Upper lobe of left lung (tissue), 4 donors: ENCODE measurements around the gene ACTL8.

Experiments used
- CTCF ChIP-seq, 6 experiments: fragments of 450-650 bp in 4 of 6; fragments of 200-600 bp in 2 of 6; sonication (generic) in 2 of 6; IDR thresholded peaks; one replicate each; pipeline ENCODE4 v1.5.1; 2016 to 2019; ENCODE audit warnings: antibody characterized with exemption in 6 of 6
- EP300 ChIP-seq, 4 donors: sonication (generic); formaldehyde crosslinking; IDR thresholded peaks; one replicate each; pipeline ENCODE4 v1.5.1; 2017; ENCODE audit warnings: antibody characterized with exemption in 4 of 4, control low read depth in 2 of 4
- POLR2A ChIP-seq, 4 donors: fragments of 450-650 bp; IDR thresholded peaks; one replicate each; pipeline ENCODE4 v1.5.1; 2016 to 2017; ENCODE audit warnings: antibody characterized with exemption in 4 of 4, mild to moderate bottlenecking in 2 of 4
- POLR2AphosphoS5 ChIP-seq, 2 donors: sonication (generic); formaldehyde crosslinking; IDR thresholded peaks; one replicate each; pipeline ENCODE4 v1.5.1; 2017; ENCODE audit warnings: antibody characterized with exemption in 2 of 2

DNA sequence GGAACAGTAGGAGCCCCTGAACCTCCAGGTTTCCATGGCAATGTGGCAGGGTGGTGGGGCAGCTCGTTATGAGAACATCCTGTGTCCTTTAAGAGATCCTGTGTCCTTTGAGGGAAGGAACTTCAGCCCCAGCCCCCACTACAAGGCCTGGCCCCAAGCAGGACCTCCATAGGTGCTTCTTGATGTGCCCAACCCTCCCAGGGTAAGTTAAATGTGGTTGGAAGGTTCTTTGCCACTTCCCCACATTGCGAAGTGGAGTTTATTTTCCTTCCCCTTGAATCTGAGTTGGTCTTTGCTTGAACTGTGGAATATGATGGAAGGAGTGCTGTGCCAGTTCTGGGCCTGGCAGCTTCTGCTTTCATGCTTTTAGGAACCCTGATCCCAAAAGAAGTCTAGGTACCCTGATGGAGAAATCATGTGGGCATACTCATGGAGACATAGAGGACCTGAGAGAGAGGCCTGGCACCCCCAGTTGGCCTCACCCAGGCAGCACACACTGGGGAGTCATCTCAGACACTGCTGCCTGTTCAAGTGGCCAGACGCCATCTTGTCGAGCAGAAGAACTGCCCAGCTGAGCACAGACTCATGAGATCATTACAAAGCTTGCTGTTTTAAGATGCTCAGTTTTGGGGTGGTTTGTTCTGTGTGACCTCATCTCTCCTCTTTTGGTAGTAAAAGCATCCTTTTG lies 44.1 kb upstream of the ACTL8 start:
- no peak for TF ChIP-seq CTCF (IDR thresholded peaks at IDR 0.05)
- TF ChIP-seq POLR2A (IDR thresholded peaks at IDR 0.05) = no peak
- no peak for TF ChIP-seq EP300 (IDR thresholded peaks at IDR 0.05)
- no peak for TF ChIP-seq POLR2AphosphoS5 (IDR thresholded peaks at IDR 0.05)
